Endothelial cell of umbilical vein (primary cell): Measurements from ENCODE around the gene BABAM2. TPM values are rescaled to one million over a fixed set of nuclear protein-coding genes. Genes with fewer than 3 reads are reported as not detected.

Experiments used
- BruUV-seq: library from RNA; stranded (reverse); fragments of 400-500 nt; replicated peaks from 2 replicates; lab custom pipeline; 2021; lab: Mats Ljungman, UMichigan
- CTCF ChIA-PET: fragments of 300-600, 350-600 bp; sonication (Branson Sonifier 250); formaldehyde crosslinking; loops from one replicate; lab custom pipeline; 2021; ENCODE audit warnings: antibody characterized with exemption, inconsistent platforms; lab: Charles Lee
- POLR2A ChIA-PET: fragments of 300-600, 350-600 bp; sonication (Branson Sonifier 250); formaldehyde crosslinking; loops from one replicate; lab custom pipeline; 2021; ENCODE audit warnings: antibody characterized with exemption, inconsistent platforms; lab: Charles Lee
- DNase-seq: peaks from one replicate; pipeline ENCODE4 v3.0.0-alpha.2; 2011; ENCODE audit warnings: low read depth, low spot score
- FAIRE-seq: peaks from 2 replicates; lab custom pipeline; 2011; peaks lifted over from hg19 to GRCh38; lab: Jason Lieb, UNC
- H2AFZ ChIP-seq: 2 replicates; pipeline ENCODE4 v1.6.0; 2012; ENCODE audit warnings: low read depth, low read length, control low read depth, inconsistent platforms
- H3K27ac ChIP-seq: 2 replicates; pipeline ENCODE4 v1.5.1; 2011; ENCODE audit warnings: low read depth, mild to moderate bottlenecking, control low read depth, low read length, moderate library complexity; ENCODE audit not compliant: insufficient read depth
- H3K27me3 ChIP-seq, 2 experiments: 2 replicates each; pipeline versions ENCODE4 v1.6.0 to v1.6.1; 2011; ENCODE audit warnings: low read length in 2 of 2, mixed read lengths in 1 of 2; ENCODE audit not compliant: control insufficient read depth in 2 of 2, insufficient read depth in 2 of 2
- H3K36me3 ChIP-seq, 2 experiments: 2 replicates in 1 of 2; 3 replicates in 1 of 2; pipeline ENCODE4 v1.5.1; 2011; ENCODE audit warnings: low read length in 2 of 2, mild to moderate bottlenecking in 1 of 2, moderate library complexity in 1 of 2; ENCODE audit not compliant: control insufficient read depth in 2 of 2, insufficient read depth in 2 of 2; ENCODE audit errors: extremely low read depth in 1 of 2
- H3K4me1 ChIP-seq: 3 replicates; pipeline ENCODE4 v1.5.1; 2011; ENCODE audit warnings: mild to moderate bottlenecking, low read length; ENCODE audit not compliant: control insufficient read depth, insufficient read depth; ENCODE audit errors: extremely low read depth
- H3K4me2 ChIP-seq: 2 replicates; pipeline ENCODE4 v1.6.1; 2011; ENCODE audit warnings: low read length, control low read depth, mixed read lengths; ENCODE audit not compliant: insufficient read depth
- H3K4me3 ChIP-seq, 3 experiments: fragments of 200-600 bp in 1 of 3; sonication (generic), shearing (Covaris generic) in 1 of 3; replicated peaks in 1 of 3; 2 replicates each; pipeline ENCODE4 v1.5.1; 2011 to 2016; ENCODE audit warnings: control low read depth in 3 of 3, low read length in 3 of 3, mild to moderate bottlenecking in 2 of 3, inconsistent platforms in 1 of 3, low read depth in 1 of 3, moderate library complexity in 1 of 3; ENCODE audit not compliant: insufficient read depth in 1 of 3
- H3K79me2 ChIP-seq: 2 replicates; pipeline ENCODE4 v1.6.0; 2012; ENCODE audit warnings: low read length, inconsistent platforms; ENCODE audit not compliant: control insufficient read depth, insufficient read depth
- H3K9ac ChIP-seq: replicated peaks from 2 replicates; pipeline ENCODE3; 2011; ENCODE audit warnings: low read length, control low read depth; ENCODE audit not compliant: insufficient read depth; ENCODE audit errors: extremely low read depth
- H3K9me1 ChIP-seq: replicated peaks from 3 replicates; pipeline ENCODE4 v1.6.0; 2011; ENCODE audit warnings: mild to moderate bottlenecking, low read length; ENCODE audit not compliant: control insufficient read depth, insufficient read depth; ENCODE audit errors: extremely low read depth
- H3K9me3 ChIP-seq: replicated peaks from 2 replicates; pipeline ENCODE4 v1.5.1; 2012; ENCODE audit warnings: low read length, inconsistent platforms; ENCODE audit not compliant: control insufficient read depth, insufficient read depth
- H4K20me1 ChIP-seq: replicated peaks from 2 replicates; pipeline ENCODE3; 2011; ENCODE audit warnings: mild to moderate bottlenecking, low read length; ENCODE audit not compliant: control insufficient read depth, insufficient read depth; ENCODE audit errors: extremely low read depth
- EZH2 ChIP-seq: IDR thresholded peaks from 2 replicates; pipeline ENCODE4 v1.6.1; 2012; ENCODE audit warnings: borderline replicate concordance, low read depth, mild to moderate bottlenecking, moderate library complexity, low read length, inconsistent platforms; ENCODE audit not compliant: severe bottlenecking
- FOS ChIP-seq: IDR thresholded peaks from 2 replicates; pipeline ENCODE4 v1.6.1; 2011; ENCODE audit warnings: mild to moderate bottlenecking, low read length, moderate library complexity, borderline replicate concordance; ENCODE audit not compliant: insufficient read depth
- GATA2 ChIP-seq: IDR thresholded peaks from 2 replicates; pipeline ENCODE4 v1.7.0; 2011; ENCODE audit warnings: low read depth, mild to moderate bottlenecking, moderate library complexity, mixed read lengths, low read length; ENCODE audit not compliant: insufficient read length, insufficient read depth
- JUN ChIP-seq: IDR thresholded peaks from 2 replicates; pipeline ENCODE4 v1.6.1; 2011; ENCODE audit warnings: borderline replicate concordance, low read depth; ENCODE audit not compliant: insufficient read length, insufficient read depth
- MAX ChIP-seq: IDR thresholded peaks from 2 replicates; pipeline ENCODE4 v1.6.1; 2011; ENCODE audit not compliant: insufficient read depth, insufficient read length
- MYC ChIP-seq: IDR thresholded peaks from one replicate; pipeline ENCODE4 v1.6.1; 2011; ENCODE audit warnings: mild to moderate bottlenecking, low read depth, low read length
- POLR2A ChIP-seq: IDR thresholded peaks from 2 replicates; pipeline ENCODE4 v1.6.1; 2012; ENCODE audit warnings: low read depth, mild to moderate bottlenecking, control low read depth, low read length
- POLR2AphosphoS5 ChIP-seq: IDR thresholded peaks from 2 replicates; pipeline ENCODE4 v1.6.1; 2012; ENCODE audit warnings: low read depth, mild to moderate bottlenecking, control low read depth, low read length, moderate library complexity; ENCODE audit not compliant: insufficient read depth
- dilution Hi-C: fragments of 300-500 bp; cut with MboI; formaldehyde crosslinking; loops from one replicate; pipeline ENCODE4 v1.15.0; 2019; ENCODE audit warnings: low sequenced_read_pairs; ENCODE audit not compliant: extremely low pct_ligation_motif_present
- intact Hi-C: fragments of 100-400 bp; cut with micrococcal nuclease; formaldehyde crosslinking; loops from one replicate; pipeline ENCODE4 v1.10.0; 2022
- polyA plus RNA-seq, 4 experiments: library from polyadenylated mRNA; depleted of rRNA in 3 of 4; stranded (reverse) in 3 of 4; unstranded in 1 of 4; fragments of >200 nt; gene quantifications; 2 replicates each; pipeline versions ENCODE4 v1.2.1 to v1.2.3, GENCODE V29; 2011 to 2012; ENCODE audit warnings: missing spikeins in 1 of 4
- total RNA-seq: library from RNA; stranded (reverse); gene quantifications from 2 replicates; pipeline ENCODE4 v1.2.3, GENCODE V29; 2021
- TF ChIP-seq, protein P1 (sequence below), 2 donors: IDR thresholded peaks; 1 replicate in 1 of 2; 2 replicates in 1 of 2; pipeline ENCODE4 v1.5.1; 2011; ENCODE audit warnings: low read length in 2 of 2, mild to moderate bottlenecking in 2 of 2, moderate library complexity in 2 of 2, control low read depth in 1 of 2, inconsistent platforms in 1 of 2, low read depth in 1 of 2; ENCODE audit not compliant: insufficient read depth in 1 of 2; ENCODE audit errors: extremely low read depth in 1 of 2

The BABAM2 gene
- total and polyA plus RNA-seq, 2 donors (not counting 3 experiments of a cell fraction or from before 2014, with no cell fraction given), result 19.9 to 27.6 TPM

DNA sequence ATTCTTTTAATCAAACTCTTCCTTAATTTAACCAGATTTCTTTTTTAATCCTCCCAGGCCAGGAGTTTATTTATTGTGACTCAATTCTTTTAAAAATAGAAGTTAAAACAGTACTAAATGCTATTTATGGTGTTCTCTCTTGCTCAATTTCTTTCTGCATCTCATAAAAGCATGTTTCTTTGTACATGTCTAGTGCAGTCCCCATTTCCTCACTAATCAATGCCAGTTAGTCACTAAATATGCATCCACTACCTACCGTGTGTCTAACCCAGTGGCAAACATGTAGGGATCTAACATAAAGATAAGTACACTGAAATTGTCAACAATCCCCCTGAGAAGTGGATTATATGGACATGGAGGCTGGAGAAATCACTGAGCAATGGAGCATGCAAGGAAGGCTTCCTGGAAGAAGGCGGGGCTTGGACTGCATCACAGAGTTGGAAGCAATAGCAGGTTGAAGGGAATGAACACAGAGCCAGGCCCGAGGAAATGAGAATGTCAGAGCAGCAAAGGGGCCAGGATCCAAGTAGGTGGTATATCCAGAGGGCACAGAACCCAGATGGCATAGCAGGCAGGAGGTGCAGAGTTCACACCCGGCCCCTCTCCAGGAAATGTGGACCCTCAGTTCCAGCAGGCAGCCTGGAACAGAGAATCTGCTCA lies 396.9 kb downstream of the BABAM2 start:
- no peaks in the 10 kb centered on the region for H4K20me1 ChIP-seq
- H3K4me3 ChIP-seq, result no peak overlapping the region
- no peaks in the 10 kb centered on the region for H3K79me2 ChIP-seq
- TF ChIP-seq EZH2, result no peak
- TF ChIP-seq, protein P1, sequence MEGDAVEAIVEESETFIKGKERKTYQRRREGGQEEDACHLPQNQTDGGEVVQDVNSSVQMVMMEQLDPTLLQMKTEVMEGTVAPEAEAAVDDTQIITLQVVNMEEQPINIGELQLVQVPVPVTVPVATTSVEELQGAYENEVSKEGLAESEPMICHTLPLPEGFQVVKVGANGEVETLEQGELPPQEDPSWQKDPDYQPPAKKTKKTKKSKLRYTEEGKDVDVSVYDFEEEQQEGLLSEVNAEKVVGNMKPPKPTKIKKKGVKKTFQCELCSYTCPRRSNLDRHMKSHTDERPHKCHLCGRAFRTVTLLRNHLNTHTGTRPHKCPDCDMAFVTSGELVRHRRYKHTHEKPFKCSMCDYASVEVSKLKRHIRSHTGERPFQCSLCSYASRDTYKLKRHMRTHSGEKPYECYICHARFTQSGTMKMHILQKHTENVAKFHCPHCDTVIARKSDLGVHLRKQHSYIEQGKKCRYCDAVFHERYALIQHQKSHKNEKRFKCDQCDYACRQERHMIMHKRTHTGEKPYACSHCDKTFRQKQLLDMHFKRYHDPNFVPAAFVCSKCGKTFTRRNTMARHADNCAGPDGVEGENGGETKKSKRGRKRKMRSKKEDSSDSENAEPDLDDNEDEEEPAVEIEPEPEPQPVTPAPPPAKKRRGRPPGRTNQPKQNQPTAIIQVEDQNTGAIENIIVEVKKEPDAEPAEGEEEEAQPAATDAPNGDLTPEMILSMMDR (IDR thresholded peaks at IDR 0.05; ENCODE audit: extremely low read depth in 1 of 2, insufficient read depth in 1 of 2, low read depth in 1 of 2, low read length in 2 of 2), result no peak
- no peak for TF ChIP-seq GATA2
- no peak for TF ChIP-seq POLR2AphosphoS5
- TF ChIP-seq POLR2A, result no peak
- no peak for TF ChIP-seq JUN
- no peak for TF ChIP-seq MYC
- no peak for TF ChIP-seq MAX
- TF ChIP-seq FOS, result no peak
- no peak overlapping the region for H3K27ac ChIP-seq
- no peaks in the 10 kb centered on the region for H3K36me3 ChIP-seq
- no peaks in the 10 kb centered on the region for H3K9me1 ChIP-seq
- no peak overlapping the region for H3K4me2 ChIP-seq
- ChIA-PET CTCF (no interaction called here), POLR2A (no interaction called here)
- DNase-seq, result no peak
- no peaks in the 10 kb centered on the region for H3K9me3 ChIP-seq
- no peaks in the 10 kb centered on the region for H3K27me3 ChIP-seq
- H3K4me1 ChIP-seq, result no peaks in the 10 kb centered on the region
- FAIRE-seq, result no peak
- no peak overlapping the region for H2AFZ ChIP-seq
- no TSS peak for BruUV-seq
- H3K9ac ChIP-seq, result no peak overlapping the region
- intact Hi-C loops, result no loop called here
- dilution Hi-C loops, result no loop called here
